ENCODE results near the gene SIPA1. TPM values are rescaled to one million over a fixed set of nuclear protein-coding genes. Genes with fewer than 3 reads are reported as not detected.

SIPA1 gene
- total RNA-seq, 2 experiments from 2014 or later = 95.4 to 156 TPM

- TF ChIP-seq, protein P1, sequence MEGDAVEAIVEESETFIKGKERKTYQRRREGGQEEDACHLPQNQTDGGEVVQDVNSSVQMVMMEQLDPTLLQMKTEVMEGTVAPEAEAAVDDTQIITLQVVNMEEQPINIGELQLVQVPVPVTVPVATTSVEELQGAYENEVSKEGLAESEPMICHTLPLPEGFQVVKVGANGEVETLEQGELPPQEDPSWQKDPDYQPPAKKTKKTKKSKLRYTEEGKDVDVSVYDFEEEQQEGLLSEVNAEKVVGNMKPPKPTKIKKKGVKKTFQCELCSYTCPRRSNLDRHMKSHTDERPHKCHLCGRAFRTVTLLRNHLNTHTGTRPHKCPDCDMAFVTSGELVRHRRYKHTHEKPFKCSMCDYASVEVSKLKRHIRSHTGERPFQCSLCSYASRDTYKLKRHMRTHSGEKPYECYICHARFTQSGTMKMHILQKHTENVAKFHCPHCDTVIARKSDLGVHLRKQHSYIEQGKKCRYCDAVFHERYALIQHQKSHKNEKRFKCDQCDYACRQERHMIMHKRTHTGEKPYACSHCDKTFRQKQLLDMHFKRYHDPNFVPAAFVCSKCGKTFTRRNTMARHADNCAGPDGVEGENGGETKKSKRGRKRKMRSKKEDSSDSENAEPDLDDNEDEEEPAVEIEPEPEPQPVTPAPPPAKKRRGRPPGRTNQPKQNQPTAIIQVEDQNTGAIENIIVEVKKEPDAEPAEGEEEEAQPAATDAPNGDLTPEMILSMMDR (conservative IDR thresholded peaks at IDR 0.05; ENCODE audit: low read length) = no peak
- no peak for TF ChIP-seq EZH2phosphoT487 (IDR thresholded peaks at IDR 0.05; ENCODE audit: borderline replicate concordance, low read depth, low read length)
- POLR2A ChIA-PET = interaction anchor here (0.6 to 1.2 kb wide), 3 partner anchors 11 to 28 kb away, joined by 3 to 5 read pairs (median 3); no protein-coding TSS in a partner anchor
Measured at GRCh38 chr11:65591939-65592857, 45.7 kb upstream of the SIPA1 start.

GRCh38 chr11:65592858-65593517, 44.9 kb upstream of the SIPA1 start:
- ChIA-PET CTCF (ENCODE audit: unreplicated experiment) (interaction anchor here (0.6 to 1.1 kb wide), 2 partner anchors 16 to 18 kb away, joined by 3 to 4 read pairs; no protein-coding TSS in a partner anchor), POLR2A (interaction anchor here (0.6 to 1.2 kb wide), 2 partner anchors 10 to 29 kb away, joined by 3 to 5 read pairs; no protein-coding TSS in a partner anchor)
- Histone ChIP-seq H4K20me1 (ENCODE audit: insufficient read depth, low read length) (no peaks in the 10 kb centered on the region), H3K9me3 (ENCODE audit: low read length) (no peaks in the 10 kb centered on the region), H3K79me2 (ENCODE audit: insufficient read depth, low read depth, low read length) (no peaks in the 10 kb centered on the region), H3K9me2 (ENCODE audit: insufficient read depth, low read length) (no peaks in the 10 kb centered on the region), H3K4me2 (ENCODE audit: low read length) (no peak overlapping the region), H3K4me3 (ENCODE audit: low read depth, low read length, poor library complexity, severe bottlenecking) (no peak overlapping the region), H3K27ac (ENCODE audit: low read depth, low read length, poor library complexity, severe bottlenecking) (no peak overlapping the region), H2AFZ (ENCODE audit: low read length) (no peak overlapping the region), H3K36me3 (ENCODE audit: insufficient read depth, low read length) (peaks cover 18% of the 10 kb centered on the region; the same call in 1 of the 2 replicates), H3K4me1 (ENCODE audit: insufficient read depth, low read length, poor library complexity, severe bottlenecking) (peaks cover 20% of the 10 kb centered on the region)
- intact Hi-C loops (cut with micrococcal nuclease; ENCODE audit: unreplicated experiment) = loop anchor here (1.0 kb wide), 1 partner anchor 52 kb away; no protein-coding TSS in a partner anchor
- no TSS peak for BruUV-seq (replicated peaks)
- DNase-seq (ENCODE audit: low spot score) = no peak
- TF ChIP-seq, protein P1 (conservative IDR thresholded peaks at IDR 0.05; ENCODE audit: low read length) = no peak
- no peak for TF ChIP-seq EZH2phosphoT487 (IDR thresholded peaks at IDR 0.05; ENCODE audit: borderline replicate concordance, low read depth, low read length)

More at GRCh38 chr11:65591939-65592857, 45.7 kb upstream of the SIPA1 start:
- Histone ChIP-seq H3K27ac (ENCODE audit: low read depth, low read length, poor library complexity, severe bottlenecking) (no peak overlapping the region), H3K4me2 (ENCODE audit: low read length) (no peak overlapping the region), H3K36me3 (ENCODE audit: insufficient read depth, low read length) (peaks cover 14% of the 10 kb centered on the region; the same call in 1 of the 2 replicates), H3K9me3 (ENCODE audit: low read length) (no peaks in the 10 kb centered on the region), H3K4me1 (ENCODE audit: insufficient read depth, low read length, poor library complexity, severe bottlenecking) (peaks cover 28% of the 10 kb centered on the region), H3K79me2 (ENCODE audit: insufficient read depth, low read depth, low read length) (no peaks in the 10 kb centered on the region), H3K9me2 (ENCODE audit: insufficient read depth, low read length) (no peaks in the 10 kb centered on the region), H2AFZ (ENCODE audit: low read length) (no peak overlapping the region), H4K20me1 (ENCODE audit: insufficient read depth, low read length) (no peaks in the 10 kb centered on the region), H3K4me3 (ENCODE audit: low read depth, low read length, poor library complexity, severe bottlenecking) (no peak overlapping the region)
- intact Hi-C loops (cut with micrococcal nuclease; ENCODE audit: unreplicated experiment) = no loop called here
- BruUV-seq (replicated peaks) = TSS peak; percentile 81
- CTCF ChIA-PET (ENCODE audit: unreplicated experiment) = interaction anchor here (0.6 kb wide), 1 partner anchor 278 kb away, joined by 8 read pairs; no protein-coding TSS in a partner anchor
- DNase-seq (ENCODE audit: low spot score) = no peak
